Lower leg skin (tissue), 4 donors: ENCODE data around the gene NBEA. TPM values are rescaled to one million over a fixed set of nuclear protein-coding genes. Genes with fewer than 3 reads are reported as not detected.

Experiments
- DNase-seq, 2 donors: peaks; one replicate each; pipeline ENCODE4 v3.0.0-alpha.2; 2019; ENCODE audit warnings: low spot score in 2 of 2
- H3K4me3 ChIP-seq: fragments of 200-600 bp; sonication (generic); 2 replicates; pipeline ENCODE4 v1.5.1; 2017; ENCODE audit warnings: mild to moderate bottlenecking, low read depth; ENCODE audit not compliant: poor library complexity, severe bottlenecking
- POLR2A ChIP-seq, 2 donors: fragments of 450-650 bp; IDR thresholded peaks; one replicate each; pipeline ENCODE4 v1.6.1; 2016 to 2017; ENCODE audit warnings: antibody characterized with exemption in 2 of 2, mild to moderate bottlenecking in 1 of 2, moderate library complexity in 1 of 2
- WGBS, 2 donors: methylation state at CpG; one replicate each; pipeline ENCODE4 v1.1.5; 2018; 5-methylcytosine and 5-hydroxymethylcytosine counted together
- intact Hi-C: fragments of 100-400 bp; cut with DNase I; formaldehyde crosslinking; loops from one replicate; pipeline ENCODE4 v1.15.0; 2023; ENCODE audit warnings: low total_unique reads
- total RNA-seq, 4 donors: library from RNA; depleted of rRNA; stranded (reverse); fragments of >200 nt; gene quantifications; one replicate each; pipeline ENCODE4 v1.1.0, GENCODE V29; 2016
- TF ChIP-seq, protein P1 (sequence below), 3 donors: fragments of 450-650 bp; IDR thresholded peaks; one replicate each; pipeline ENCODE4 v1.5.1; 2016; ENCODE audit warnings: antibody characterized with exemption in 3 of 3, mild to moderate bottlenecking in 3 of 3, moderate library complexity in 2 of 3

The NBEA gene
- total RNA-seq, 4 donors from 2014 or later = 1.5 to 4.5 (median 3.7) TPM

DNA sequence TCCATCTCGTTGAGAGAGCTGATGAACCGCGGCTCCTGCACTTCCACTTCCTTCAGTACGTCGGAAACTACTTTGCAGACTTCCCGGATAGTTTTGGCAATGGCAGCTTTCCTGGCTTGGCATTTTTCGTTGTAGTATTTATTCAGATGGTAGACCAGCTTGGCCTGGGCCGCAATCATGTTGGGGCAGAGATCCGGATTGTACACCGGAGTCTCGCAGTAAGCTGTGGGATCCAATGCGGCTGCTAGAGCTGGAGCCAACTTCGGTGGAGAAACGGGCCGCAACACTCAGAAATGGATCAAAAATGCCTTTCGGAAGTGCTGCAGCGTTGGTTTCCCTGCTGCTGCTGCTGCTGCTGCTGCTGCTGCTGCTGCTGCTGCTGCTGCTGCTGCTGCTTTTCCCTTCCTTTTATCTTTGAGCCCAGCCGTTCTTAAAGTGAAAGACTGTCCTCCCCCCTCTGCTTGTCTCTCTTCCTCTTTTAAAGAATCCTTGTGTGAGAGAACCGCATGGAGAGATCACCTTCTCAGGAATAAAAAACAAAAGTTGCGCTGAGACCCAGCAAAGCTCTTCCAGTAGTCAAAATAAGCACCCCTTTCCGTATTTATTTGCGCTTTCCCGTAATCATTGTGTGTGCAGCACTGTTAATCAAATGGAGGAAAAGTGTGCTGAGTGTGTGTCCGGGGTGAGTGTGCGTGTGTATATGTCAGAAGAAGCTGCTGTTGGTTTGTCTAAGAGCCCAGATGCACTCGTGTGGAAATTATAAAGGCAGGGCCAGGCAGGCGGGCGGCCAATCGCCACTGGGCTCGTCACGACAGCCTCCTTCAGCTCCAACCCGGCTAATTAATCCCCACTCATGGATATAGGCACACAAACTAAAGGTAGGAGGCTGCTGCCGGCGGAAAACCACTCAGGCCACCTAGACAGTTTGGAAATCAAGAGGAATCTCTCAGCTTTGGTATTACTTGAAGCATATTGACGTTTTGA lies 534.2 kb downstream of the NBEA start, which contains the start of gene MAB21L1:
MAB21L1 (minus strand) TSS at position 730 of the 984 bp plus-strand sequence; CDS start at position 179, 551 bp downstream.
- WGBS, 2 donors = 18% methylated on average over 35 of the region's 35 CpGs
- peak in 1 of 2 donors; percentile 78 for DNase-seq
- peak within 1 kb of the TSS; percentile 39 for H3K4me3 ChIP-seq
- no peak for TF ChIP-seq POLR2A (IDR thresholded peaks at IDR 0.05)
- TF ChIP-seq, protein P1, sequence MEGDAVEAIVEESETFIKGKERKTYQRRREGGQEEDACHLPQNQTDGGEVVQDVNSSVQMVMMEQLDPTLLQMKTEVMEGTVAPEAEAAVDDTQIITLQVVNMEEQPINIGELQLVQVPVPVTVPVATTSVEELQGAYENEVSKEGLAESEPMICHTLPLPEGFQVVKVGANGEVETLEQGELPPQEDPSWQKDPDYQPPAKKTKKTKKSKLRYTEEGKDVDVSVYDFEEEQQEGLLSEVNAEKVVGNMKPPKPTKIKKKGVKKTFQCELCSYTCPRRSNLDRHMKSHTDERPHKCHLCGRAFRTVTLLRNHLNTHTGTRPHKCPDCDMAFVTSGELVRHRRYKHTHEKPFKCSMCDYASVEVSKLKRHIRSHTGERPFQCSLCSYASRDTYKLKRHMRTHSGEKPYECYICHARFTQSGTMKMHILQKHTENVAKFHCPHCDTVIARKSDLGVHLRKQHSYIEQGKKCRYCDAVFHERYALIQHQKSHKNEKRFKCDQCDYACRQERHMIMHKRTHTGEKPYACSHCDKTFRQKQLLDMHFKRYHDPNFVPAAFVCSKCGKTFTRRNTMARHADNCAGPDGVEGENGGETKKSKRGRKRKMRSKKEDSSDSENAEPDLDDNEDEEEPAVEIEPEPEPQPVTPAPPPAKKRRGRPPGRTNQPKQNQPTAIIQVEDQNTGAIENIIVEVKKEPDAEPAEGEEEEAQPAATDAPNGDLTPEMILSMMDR (IDR thresholded peaks at IDR 0.05) = no peak
- intact Hi-C loops = no loop called here

DNA sequence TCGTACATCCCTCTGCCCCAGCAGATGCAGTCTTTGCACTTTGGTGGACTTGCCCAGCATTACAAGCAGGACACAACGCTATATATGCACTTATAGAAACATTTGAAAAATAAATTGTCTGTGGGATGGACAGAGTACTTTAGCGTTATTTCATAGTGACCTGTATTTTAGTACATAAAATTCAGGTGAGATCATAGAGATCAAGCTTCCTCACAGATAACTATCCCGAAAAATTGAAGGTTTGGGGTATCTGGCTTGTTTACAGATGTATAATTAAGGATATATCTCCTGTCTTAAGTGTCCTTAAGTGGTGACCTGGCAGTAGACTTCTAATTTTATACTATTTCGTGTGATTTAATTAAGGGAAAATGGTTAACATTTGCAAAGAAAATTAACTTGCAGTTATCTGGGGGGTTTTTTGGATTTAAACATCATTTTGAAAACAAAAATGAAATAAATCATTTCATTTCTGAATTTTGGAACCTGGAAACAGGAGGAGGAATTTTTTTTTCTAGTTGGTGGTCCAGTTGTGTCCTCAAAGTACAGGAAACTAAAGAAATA lies 535.4 kb downstream of the NBEA start:
- no peak overlapping the region for H3K4me3 ChIP-seq
- intact Hi-C loops = no loop called here
- TF ChIP-seq, protein P1 (IDR thresholded peaks at IDR 0.05) = no peak
- TF ChIP-seq POLR2A (IDR thresholded peaks at IDR 0.05) = no peak
- WGBS, 2 donors = 76 to 84% methylated on average over 5 of the region's 5 CpGs
- no peak for DNase-seq

DNA sequence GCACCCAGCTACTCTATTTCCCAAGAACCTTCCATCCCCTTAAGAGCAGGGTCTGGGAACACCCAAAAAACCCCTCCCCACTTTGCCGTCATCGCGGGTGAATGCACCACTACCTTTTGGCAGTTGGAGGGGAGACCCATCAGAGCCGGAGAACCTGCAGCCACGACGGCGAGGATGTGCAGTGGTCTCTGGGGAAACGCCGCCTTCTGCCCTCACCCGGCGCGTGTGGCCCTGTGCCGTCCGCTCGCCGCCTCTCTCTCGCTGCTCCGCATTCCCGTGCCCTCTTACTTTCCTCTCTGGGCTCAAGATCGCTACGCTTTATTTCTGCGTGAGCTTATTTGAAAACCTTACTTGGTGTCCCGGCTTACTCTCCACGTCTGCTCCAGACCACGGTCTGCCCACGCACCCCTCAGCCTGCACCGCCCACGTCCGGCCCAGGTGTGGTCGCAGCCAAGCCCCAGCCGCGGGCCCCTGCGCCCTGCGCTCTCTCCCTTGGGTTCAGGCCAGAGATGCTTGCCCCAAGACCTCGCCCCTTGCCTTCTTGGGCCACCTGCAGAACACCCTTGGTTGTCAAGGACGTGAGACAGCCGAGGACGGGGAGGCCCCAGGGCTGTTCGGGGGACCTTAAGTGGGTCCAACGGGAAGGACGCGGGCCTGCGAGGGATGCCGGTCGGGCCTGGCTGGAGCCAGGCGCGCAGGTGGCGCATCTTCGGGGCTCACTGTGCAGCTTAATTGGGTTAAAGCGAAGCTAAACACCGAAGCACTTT lies 536.4 kb downstream of the NBEA start:
- WGBS, 2 donors = 70 to 74% methylated on average over 48 to 51 of the region's 51 CpGs
- TF ChIP-seq, protein P1 (IDR thresholded peaks at IDR 0.05) = no peak
- no peak overlapping the region for H3K4me3 ChIP-seq
- intact Hi-C loops = no loop called here
- DNase-seq = no peak

DNA sequence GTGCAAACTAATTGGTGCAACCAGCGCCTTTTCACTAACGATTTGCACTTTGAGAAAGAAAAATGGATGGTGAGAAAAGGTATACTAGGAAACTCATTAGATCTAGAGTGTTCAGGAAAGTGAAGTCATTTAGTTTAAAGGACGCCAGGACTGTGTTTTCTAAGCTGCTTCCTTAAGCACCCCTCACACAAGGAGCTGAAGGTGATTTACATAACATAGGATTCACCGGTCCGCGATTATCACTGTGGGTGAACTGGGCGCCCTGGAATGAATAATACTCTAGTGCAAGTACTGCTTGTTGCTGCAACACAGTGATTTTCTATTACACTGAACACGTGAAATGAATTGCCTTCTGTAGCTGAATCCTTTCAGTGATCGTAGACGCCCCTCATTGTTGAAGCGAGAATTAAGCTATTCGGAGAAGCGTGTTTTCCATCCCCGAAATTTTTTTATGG lies 537.0 kb downstream of the NBEA start:
- intact Hi-C loops = no loop called here
- TF ChIP-seq POLR2A (IDR thresholded peaks at IDR 0.05) = no peak
- TF ChIP-seq, protein P1 (IDR thresholded peaks at IDR 0.05) = no peak
- DNase-seq = no peak
- 81 to 85% methylated on average over 14 of the region's 14 CpGs for WGBS, 2 donors
- no peak overlapping the region for H3K4me3 ChIP-seq

DNA sequence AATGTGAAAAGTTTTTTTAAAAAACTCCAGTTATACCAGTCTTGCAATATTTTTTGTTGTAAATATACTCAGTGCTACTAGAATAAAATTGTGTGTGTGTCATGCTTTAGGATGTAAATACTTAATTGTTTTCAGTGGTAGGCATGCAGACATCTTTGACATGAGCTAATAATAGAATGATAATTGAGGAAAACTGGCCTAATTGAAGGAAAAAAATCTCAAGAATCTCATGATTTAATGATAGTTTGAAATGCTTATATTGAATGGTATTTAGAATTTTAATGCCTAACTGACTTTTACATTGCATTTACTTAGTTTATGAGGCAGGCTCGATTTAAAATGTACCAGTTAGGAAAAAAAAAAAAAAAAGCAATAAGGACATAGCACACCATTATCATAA lies 537.6 kb downstream of the NBEA start:
- intact Hi-C loops = no loop called here
- no peak overlapping the region for H3K4me3 ChIP-seq
- DNase-seq = no peak
- WGBS, 2 donors = 79 to 82% methylated on average over 1 of the region's 1 CpG
- TF ChIP-seq, protein P1 (IDR thresholded peaks at IDR 0.05) = no peak
- TF ChIP-seq POLR2A (IDR thresholded peaks at IDR 0.05) = no peak
